ENCODE measurements around the gene COPS8.

DNA sequence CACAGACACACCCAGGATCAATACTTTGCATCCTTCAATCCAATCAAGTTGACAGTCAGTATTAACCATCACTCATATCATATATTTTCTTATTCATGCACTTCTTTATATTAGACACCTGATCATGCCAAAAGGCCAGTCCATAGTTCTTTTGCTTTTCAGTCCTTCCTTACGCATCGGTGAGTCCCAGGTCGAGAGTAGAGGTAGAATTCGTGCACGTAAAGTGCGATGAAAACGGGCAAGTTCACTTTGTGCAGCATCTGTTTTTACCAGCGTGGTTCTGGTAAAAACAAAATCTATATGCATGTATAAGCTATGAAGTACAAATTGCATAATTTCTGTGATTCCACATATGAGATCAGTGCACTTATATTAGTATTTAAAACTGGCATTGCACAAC, 1.2 kb upstream of the COPS8 start:
- TF ChIP-seq EZH2 (IDR thresholded peaks at IDR 0.05) = no peak
- no peak for TF ChIP-seq POLR2AphosphoS5 (IDR thresholded peaks at IDR 0.05; ENCODE audit: borderline replicate concordance, low read depth, low read length)
- no peak for TF ChIP-seq FOXP2 (optimal IDR thresholded peaks at IDR 0.05; ENCODE audit: control extremely low read depth, extremely low read length, insufficient read depth)
